Natural killer cell (primary cell): Measurements from ENCODE around the gene PRRT3. TPM values are rescaled to one million over a fixed set of nuclear protein-coding genes. Genes with fewer than 3 reads are reported as not detected.

Source experiments
- ATAC-seq, 3 donors: fragments of 150-1000 bp in 2 of 3; fragments of 200-7000 bp in 1 of 3; cut with Tn5 transposase; 1 replicate in 1 of 3; 2 replicates in 2 of 3; pipeline ENCODE4 v1.10.0; 2021; ENCODE audit warnings: mild to moderate bottlenecking in 2 of 3, moderate library complexity in 2 of 3
- DNase-seq, 2 donors: peaks; one replicate each; pipeline versions ENCODE4 v3.0.0 to v3.0.0-alpha.2; 2013 to 2021; ENCODE audit warnings: mixed read lengths in 1 of 2
- H3K27ac ChIP-seq: one replicate; pipeline ENCODE4 v1.5.1; 2013; ENCODE audit warnings: mild to moderate bottlenecking, low read length
- H3K27me3 ChIP-seq: one replicate; pipeline ENCODE4 v1.6.1; 2013; ENCODE audit warnings: low read length; ENCODE audit not compliant: control insufficient read depth, insufficient read depth
- H3K36me3 ChIP-seq: one replicate; pipeline ENCODE4 v1.6.1; 2013; ENCODE audit warnings: low read length; ENCODE audit not compliant: control insufficient read depth, insufficient read depth
- H3K4me1 ChIP-seq: one replicate; pipeline ENCODE4 v1.6.1; 2013; ENCODE audit warnings: low read length; ENCODE audit not compliant: control insufficient read depth, insufficient read depth
- H3K4me3 ChIP-seq: one replicate; pipeline ENCODE4 v1.5.1; 2013; ENCODE audit warnings: low read length
- H3K9me3 ChIP-seq: one replicate; pipeline ENCODE4 v1.6.1; 2013; ENCODE audit warnings: low read length; ENCODE audit not compliant: control insufficient read depth, insufficient read depth
- H3K27ac Mint-ChIP-seq, 2 donors: one replicate each; pipeline ENCODE4 v1.8.0; 2022; ENCODE audit warnings: mild to moderate bottlenecking in 2 of 2, mixed read lengths in 2 of 2, moderate library complexity in 1 of 2
- H3K27me3 Mint-ChIP-seq, 2 donors: one replicate each; pipeline ENCODE4 v1.8.0; 2022; ENCODE audit warnings: low read depth in 2 of 2, mixed read lengths in 2 of 2
- H3K36me3 Mint-ChIP-seq: one replicate; pipeline ENCODE4 v1.8.0; 2022; ENCODE audit warnings: mixed read lengths
- H3K4me1 Mint-ChIP-seq, 2 donors: one replicate each; pipeline ENCODE4 v1.8.0; 2022; ENCODE audit warnings: mixed read lengths in 2 of 2
- H3K4me3 Mint-ChIP-seq: one replicate; pipeline ENCODE4 v1.8.0; 2022; ENCODE audit warnings: mild to moderate bottlenecking, moderate library complexity, mixed read lengths
- H3K9me3 Mint-ChIP-seq, 2 donors: one replicate each; pipeline ENCODE4 v1.8.0; 2022; ENCODE audit warnings: mixed read lengths in 2 of 2
- WGBS: methylation state at CpG from one replicate; pipeline ENCODE4 v1.1.7; 2013; ENCODE audit warnings: missing lambda C conversion rate; ENCODE audit not compliant: insufficient coverage; 5-methylcytosine and 5-hydroxymethylcytosine counted together
- intact Hi-C: fragments of 100-400 bp; cut with micrococcal nuclease; formaldehyde crosslinking; loops from one replicate; pipeline ENCODE4 v1.14.2; 2022
- total RNA-seq, 4 donors: library from RNA; stranded (reverse); fragments of 120-200 nt in 1 of 4; gene quantifications; one replicate each; pipeline versions ENCODE4 v1.2.3 to v1.2.4, GENCODE V29; 2013 to 2022
- TF ChIP-seq, protein P1 (sequence below): fragments of 200-600 bp; IDR thresholded peaks from one replicate; pipeline ENCODE4 v1.8.0; 2022; ENCODE audit warnings: antibody characterized with exemption

Gene PRRT3
- total RNA-seq, 3 donors from 2014 or later (not counting 1 experiment from before 2014, with no cell fraction given) = 2.2 to 5.1 (median 4.8) TPM

DNA sequence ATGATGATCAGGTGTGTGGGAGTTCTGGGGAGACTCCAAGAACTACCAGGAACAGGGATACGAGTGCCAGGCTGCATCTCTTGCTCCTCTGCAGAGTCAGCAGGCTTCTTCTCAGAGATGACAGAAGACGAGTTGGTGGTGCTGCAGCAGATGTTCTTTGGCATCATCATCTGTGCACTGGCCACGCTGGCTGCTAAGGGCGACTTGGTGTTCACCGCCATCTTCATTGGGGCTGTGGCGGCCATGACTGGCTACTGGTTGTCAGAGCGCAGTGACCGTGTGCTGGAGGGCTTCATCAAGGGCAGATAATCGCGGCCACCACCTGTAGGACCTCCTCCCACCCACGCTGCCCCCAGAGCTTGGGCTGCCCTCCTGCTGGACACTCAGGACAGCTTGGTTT, 7.9 kb downstream of the PRRT3 start:
- Histone ChIP-seq H3K27ac (no peak overlapping the region), H3K9me3 (no peaks in the 10 kb centered on the region), H3K4me3 (no peak overlapping the region), H3K4me1 (peaks cover 9% of the 10 kb centered on the region), H3K36me3 (peaks cover 2% of the 10 kb centered on the region), H3K27me3 (no peaks in the 10 kb centered on the region)
- ATAC-seq (no peak), DNase-seq (no peak)
- TF ChIP-seq, protein P1, sequence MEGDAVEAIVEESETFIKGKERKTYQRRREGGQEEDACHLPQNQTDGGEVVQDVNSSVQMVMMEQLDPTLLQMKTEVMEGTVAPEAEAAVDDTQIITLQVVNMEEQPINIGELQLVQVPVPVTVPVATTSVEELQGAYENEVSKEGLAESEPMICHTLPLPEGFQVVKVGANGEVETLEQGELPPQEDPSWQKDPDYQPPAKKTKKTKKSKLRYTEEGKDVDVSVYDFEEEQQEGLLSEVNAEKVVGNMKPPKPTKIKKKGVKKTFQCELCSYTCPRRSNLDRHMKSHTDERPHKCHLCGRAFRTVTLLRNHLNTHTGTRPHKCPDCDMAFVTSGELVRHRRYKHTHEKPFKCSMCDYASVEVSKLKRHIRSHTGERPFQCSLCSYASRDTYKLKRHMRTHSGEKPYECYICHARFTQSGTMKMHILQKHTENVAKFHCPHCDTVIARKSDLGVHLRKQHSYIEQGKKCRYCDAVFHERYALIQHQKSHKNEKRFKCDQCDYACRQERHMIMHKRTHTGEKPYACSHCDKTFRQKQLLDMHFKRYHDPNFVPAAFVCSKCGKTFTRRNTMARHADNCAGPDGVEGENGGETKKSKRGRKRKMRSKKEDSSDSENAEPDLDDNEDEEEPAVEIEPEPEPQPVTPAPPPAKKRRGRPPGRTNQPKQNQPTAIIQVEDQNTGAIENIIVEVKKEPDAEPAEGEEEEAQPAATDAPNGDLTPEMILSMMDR = no peak
- 95% methylated on average over 11 of the region's 11 CpGs for WGBS
- no peaks in the 10 kb centered on the region for H3K36me3 Mint-ChIP-seq
- intact Hi-C loops = no loop called here
- H3K4me1 Mint-ChIP-seq = peaks cover 4 to 5% of the 10 kb centered on the region in 2 donors
- no peaks in the 10 kb centered on the region for H3K9me3 Mint-ChIP-seq
- H3K27me3 Mint-ChIP-seq = no peaks in the 10 kb centered on the region
- no peak overlapping the region for H3K4me3 Mint-ChIP-seq
- H3K27ac Mint-ChIP-seq = peak overlapping the region in 1 of 2 donors; percentile 26

DNA sequence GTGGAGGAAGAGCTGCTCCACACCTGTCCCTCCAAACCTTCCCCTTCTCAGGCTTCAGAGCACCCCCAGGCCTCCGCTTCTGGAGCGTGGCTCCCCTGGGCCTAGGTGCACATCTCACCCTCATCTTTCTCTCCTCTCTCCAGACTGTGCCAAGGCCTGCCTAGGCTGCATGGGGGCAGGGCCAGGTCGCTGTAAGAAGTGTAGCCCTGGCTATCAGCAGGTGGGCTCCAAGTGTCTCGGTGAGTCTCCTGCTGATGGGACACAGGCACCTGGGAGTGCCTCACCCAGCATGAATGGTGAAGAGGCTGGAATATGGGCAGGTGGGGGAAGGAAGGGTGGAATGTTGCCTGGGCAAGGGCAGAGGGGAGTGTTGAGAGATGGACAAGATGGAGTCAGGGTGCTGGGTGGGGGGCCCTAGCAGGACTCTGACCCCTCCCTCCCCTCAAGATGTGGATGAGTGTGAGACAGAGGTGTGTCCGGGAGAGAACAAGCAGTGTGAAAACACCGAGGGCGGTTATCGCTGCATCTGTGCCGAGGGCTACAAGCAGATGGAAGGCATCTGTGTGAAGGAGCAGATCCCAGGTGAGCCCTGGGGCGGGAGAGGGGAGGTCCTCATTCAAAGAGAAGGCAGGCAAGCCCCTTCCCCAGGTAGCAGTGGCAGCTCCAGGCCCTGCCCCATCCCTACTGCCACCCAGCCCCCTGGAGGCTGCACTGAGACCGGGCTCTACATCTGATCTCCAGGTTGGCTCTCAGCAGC, 9.1 kb downstream of the PRRT3 start:
- Mint-ChIP-seq H3K4me3 (no peak overlapping the region), H3K27me3 (no peaks in the 10 kb centered on the region), H3K4me1 (peaks cover 4 to 5% of the 10 kb centered on the region in 2 donors), H3K36me3 (no peaks in the 10 kb centered on the region), H3K27ac (peak overlapping the region in 1 of 2 donors; percentile 15), H3K9me3 (no peaks in the 10 kb centered on the region)
- peaks cover 3% of the 10 kb centered on the region for H3K36me3 ChIP-seq
- H3K9me3 ChIP-seq = no peaks in the 10 kb centered on the region
- DNase-seq (no peak), ATAC-seq (no peak)
- TF ChIP-seq, protein P1 = no peak
- H3K27me3 ChIP-seq = no peaks in the 10 kb centered on the region
- no peak overlapping the region for H3K27ac ChIP-seq
- intact Hi-C loops = no loop called here
- WGBS = 97% methylated on average over 11 of the region's 11 CpGs
- H3K4me1 ChIP-seq = peaks cover 9% of the 10 kb centered on the region
- H3K4me3 ChIP-seq = no peak overlapping the region

DNA sequence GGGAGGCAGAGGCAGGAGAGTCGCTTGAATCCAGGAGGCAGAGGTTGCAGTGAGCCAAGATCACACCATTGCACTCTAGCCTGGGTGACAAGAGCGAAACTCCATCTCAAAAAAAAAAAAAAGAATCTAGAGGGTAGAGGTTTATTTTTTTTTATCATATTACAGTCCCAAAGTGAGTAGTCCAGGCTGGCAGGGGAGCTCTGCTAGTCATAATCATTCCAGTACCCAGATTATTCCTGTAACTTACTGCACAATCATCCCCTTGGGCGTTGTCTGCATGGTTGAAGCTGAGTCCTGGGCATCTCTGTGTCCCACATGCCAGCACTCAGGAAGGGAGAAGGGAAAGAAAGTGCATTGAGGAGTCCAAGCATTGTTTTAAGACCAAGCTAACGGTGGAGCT, 10.0 kb downstream of the PRRT3 start:
- H3K27ac Mint-ChIP-seq = no peak overlapping the region

More for the DNA sequence above, 10.0 kb downstream of the PRRT3 start:
- peaks cover 4 to 5% of the 10 kb centered on the region in 2 donors for H3K4me1 Mint-ChIP-seq
- Histone ChIP-seq H3K4me3 (no peak overlapping the region), H3K4me1 (peaks cover 9% of the 10 kb centered on the region), H3K27ac (no peak overlapping the region), H3K27me3 (no peaks in the 10 kb centered on the region), H3K9me3 (no peaks in the 10 kb centered on the region), H3K36me3 (peaks cover 9% of the 10 kb centered on the region)
- no peaks in the 10 kb centered on the region for H3K36me3 Mint-ChIP-seq
- no peak overlapping the region for H3K4me3 Mint-ChIP-seq
- ATAC-seq (no peak), DNase-seq (no peak)
- no peaks in the 10 kb centered on the region for H3K9me3 Mint-ChIP-seq
- no peaks in the 10 kb centered on the region for H3K27me3 Mint-ChIP-seq
- TF ChIP-seq, protein P1 = no peak
- intact Hi-C loops = no loop called here
- WGBS = 90% methylated on average over 3 of the region's 4 CpGs
